ENCODE data around the gene RAVER1. TPM values are rescaled to one million over a fixed set of nuclear protein-coding genes. Genes with fewer than 3 reads are reported as not detected.

RAVER1 gene
- total and polyA plus RNA-seq, 9 of the 15 experiments (the other 6 are each of a cell fraction or from before 2014, with no cell fraction given) = 0.06 to 113 (median 7.0) TPM

GRCh38 chr19:10288662-10289166 is 44.6 kb downstream of the RAVER1 start (continued):
- TF ChIP-seq ETV5 (CRISPR knock-in tag; IDR thresholded peaks at IDR 0.05; ENCODE audit: low read depth) (peak; percentile 69), NCOA6 (IDR thresholded peaks at IDR 0.05) (no peak), ZNF561 (CRISPR knock-in tag; conservative IDR thresholded peaks at IDR 0.05) (no peak), ARID3B (CRISPR knock-in tag; IDR thresholded peaks at IDR 0.05; ENCODE audit: borderline replicate concordance) (no peak), RBM25 (IDR thresholded peaks at IDR 0.05; ENCODE audit: low read depth, low read length, severe bottlenecking) (no peak), TRIM24 (IDR thresholded peaks at IDR 0.05) (no peak), ZBTB40 (IDR thresholded peaks at IDR 0.05) (0 out of 2 replicates have a peak, but pooled peaks have one; percentile 27), ZBTB40 (CRISPR knock-in tag; IDR thresholded peaks at IDR 0.05) (no peak), TAF7 (tag; IDR thresholded peaks at IDR 0.05) (no peak), SUPT5H (IDR thresholded peaks at IDR 0.05) (peak; percentile 85), POLR3G (IDR thresholded peaks at IDR 0.05; ENCODE audit: extremely low read depth, insufficient read length, insufficient replicate concordance) (no peak), ZNF134 (CRISPR knock-in tag; conservative IDR thresholded peaks at IDR 0.05) (no peak), SIRT6 (IDR thresholded peaks at IDR 0.05; ENCODE audit: low read depth, low read length) (no peak), RBM15 (IDR thresholded peaks at IDR 0.05; ENCODE audit: insufficient read depth, low read length) (no peak), NFATC3 (IDR thresholded peaks at IDR 0.05) (no peak)

Measured in K562 (cell line).